Bronchial epithelial cell (primary cell): ENCODE data around the gene NRXN3. TPM values are rescaled to one million over a fixed set of nuclear protein-coding genes. Genes with fewer than 3 reads are reported as not detected.

Experiments
- DNase-seq: peaks from one replicate; pipeline ENCODE4 v3.0.0-alpha.2; 2010; ENCODE audit warnings: low read depth
- FAIRE-seq: peaks from 2 replicates; lab custom pipeline; 2011; peaks lifted over from hg19 to GRCh38; lab: Jason Lieb, UNC
- H3K27me3 ChIP-seq: 2 replicates; pipeline ENCODE4 v1.5.1; 2011; ENCODE audit warnings: low read length; ENCODE audit not compliant: control insufficient read depth, insufficient read depth
- H3K36me3 ChIP-seq: 2 replicates; pipeline ENCODE4 v1.5.1; 2011; ENCODE audit warnings: low read length; ENCODE audit not compliant: control insufficient read depth, insufficient read depth
- H3K4me3 ChIP-seq: 2 replicates; pipeline ENCODE4 v1.5.1; 2011; ENCODE audit warnings: mild to moderate bottlenecking, low read depth, low read length, control low read depth
- CTCF ChIP-seq: IDR thresholded peaks from 2 replicates; pipeline ENCODE4 v1.5.1; 2011; ENCODE audit warnings: mild to moderate bottlenecking, moderate library complexity, low read length, control low read depth, inconsistent platforms; ENCODE audit not compliant: insufficient read depth, severe bottlenecking
- total RNA-seq: library from RNA; depleted of rRNA; stranded (reverse); fragments of >200 nt; gene quantifications from 2 replicates; pipeline ENCODE4 v1.2.1, GENCODE V29; 2014

NRXN3 gene
- total RNA-seq, 1 donor from 2014 or later: under 0.01 TPM

GRCh38 chr14:79549515-79549914, 1379.3 kb downstream of the NRXN3 start:
- no peaks in the 10 kb centered on the region for H3K27me3 ChIP-seq
- no peak for DNase-seq
- no peak overlapping the region for H3K4me3 ChIP-seq
- no peaks in the 10 kb centered on the region for H3K36me3 ChIP-seq
- no peak for FAIRE-seq
- no peak for TF ChIP-seq CTCF

- FAIRE-seq: peak; percentile 28
- Histone ChIP-seq H3K36me3 (no peaks in the 10 kb centered on the region), H3K27me3 (no peaks in the 10 kb centered on the region), H3K4me3 (no peak overlapping the region)
- no peak for TF ChIP-seq CTCF
- DNase-seq: no peak
These were observed 1381.3 kb downstream of the NRXN3 start for GRCh38 chr14:79551523-79551922.

GRCh38 chr14:79552778-79553177, 1382.6 kb downstream of the NRXN3 start:
- DNase-seq (no peak), FAIRE-seq (no peak)
- Histone ChIP-seq H3K27me3 (no peaks in the 10 kb centered on the region), H3K4me3 (no peak overlapping the region), H3K36me3 (no peaks in the 10 kb centered on the region)
- no peak for TF ChIP-seq CTCF

- FAIRE-seq: no peak
- DNase-seq: no peak
- Histone ChIP-seq H3K27me3 (no peaks in the 10 kb centered on the region), H3K36me3 (no peaks in the 10 kb centered on the region), H3K4me3 (no peak overlapping the region)
- no peak for TF ChIP-seq CTCF
These were observed 1384.6 kb downstream of the NRXN3 start for GRCh38 chr14:79554816-79555215.

GRCh38 chr14:79555429-79555828, 1385.3 kb downstream of the NRXN3 start:
- no peak for FAIRE-seq
- no peak for DNase-seq
- no peak overlapping the region for H3K4me3 ChIP-seq
- no peaks in the 10 kb centered on the region for H3K27me3 ChIP-seq
- no peaks in the 10 kb centered on the region for H3K36me3 ChIP-seq
- no peak for TF ChIP-seq CTCF

- H3K36me3 ChIP-seq: no peaks in the 10 kb centered on the region
- FAIRE-seq (no peak), DNase-seq (no peak)
- no peak for TF ChIP-seq CTCF
- H3K4me3 ChIP-seq: no peak overlapping the region
- no peaks in the 10 kb centered on the region for H3K27me3 ChIP-seq
These were observed 1387.1 kb downstream of the NRXN3 start for GRCh38 chr14:79557309-79557708.
